ENCODE results near the gene SLC66A3.

Gene SLC66A3

DNA sequence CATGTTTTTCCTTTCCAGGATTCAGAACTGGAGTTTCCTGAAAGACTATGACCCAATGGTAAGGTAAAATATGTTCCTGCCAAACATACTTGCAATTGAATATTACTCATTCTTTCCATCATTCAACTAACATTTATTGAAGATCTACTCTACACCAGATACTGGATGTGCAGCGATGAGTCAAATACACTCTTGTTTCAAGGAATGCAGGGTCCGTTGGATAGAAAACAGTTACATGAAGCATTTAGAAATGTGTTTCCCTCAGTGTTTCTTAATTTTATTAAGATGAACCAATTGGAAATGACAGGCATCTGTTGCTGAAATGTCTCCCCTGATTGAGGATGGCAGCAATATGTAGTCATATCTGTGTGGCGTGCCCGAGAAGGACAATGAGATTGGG, 14.8 kb upstream of the SLC66A3 start:
- DNase-seq: no peak

DNA sequence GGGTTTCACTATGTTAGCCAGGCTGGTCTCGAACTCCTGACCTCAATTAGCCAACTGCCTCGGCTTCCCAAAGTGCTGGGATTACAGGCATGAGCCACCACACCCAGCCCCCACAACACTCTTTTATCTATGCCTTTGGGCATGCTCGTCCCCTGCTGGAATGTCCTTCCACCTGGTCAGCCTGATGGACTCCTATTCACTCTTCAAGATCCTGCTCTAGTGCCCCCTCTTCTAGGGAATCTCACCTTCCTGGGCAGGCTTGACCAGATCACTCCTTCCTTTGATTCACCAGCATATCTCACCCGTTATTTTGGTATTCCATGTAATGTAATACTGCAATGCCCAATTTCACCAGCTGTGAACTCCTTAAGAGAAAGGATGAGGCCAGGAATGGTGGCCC, 13.9 kb upstream of the SLC66A3 start:
- no peak for DNase-seq

GRCh38 chr2:11142330-11142729, 12.9 kb upstream of the SLC66A3 start:
- DNase-seq: no peak

DNA sequence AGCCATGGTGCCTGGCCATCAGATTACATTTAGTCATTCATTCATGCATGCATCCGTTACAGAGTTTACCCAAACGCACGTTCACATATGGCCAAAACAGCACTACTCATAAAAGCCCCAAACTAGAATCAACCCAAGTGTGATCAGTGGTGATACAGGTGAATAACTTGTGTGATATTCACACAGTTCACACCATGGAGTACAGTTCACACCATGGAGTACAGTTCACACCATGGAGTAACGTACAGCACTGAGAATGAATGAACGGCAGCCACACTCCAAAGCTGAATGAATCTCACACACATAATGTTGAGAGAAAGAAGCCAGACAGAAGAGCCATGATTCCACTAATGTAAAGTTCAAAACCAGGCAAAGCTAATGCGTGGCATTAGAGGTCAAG, 12.3 kb upstream of the SLC66A3 start:
- DNase-seq: no peak

DNA sequence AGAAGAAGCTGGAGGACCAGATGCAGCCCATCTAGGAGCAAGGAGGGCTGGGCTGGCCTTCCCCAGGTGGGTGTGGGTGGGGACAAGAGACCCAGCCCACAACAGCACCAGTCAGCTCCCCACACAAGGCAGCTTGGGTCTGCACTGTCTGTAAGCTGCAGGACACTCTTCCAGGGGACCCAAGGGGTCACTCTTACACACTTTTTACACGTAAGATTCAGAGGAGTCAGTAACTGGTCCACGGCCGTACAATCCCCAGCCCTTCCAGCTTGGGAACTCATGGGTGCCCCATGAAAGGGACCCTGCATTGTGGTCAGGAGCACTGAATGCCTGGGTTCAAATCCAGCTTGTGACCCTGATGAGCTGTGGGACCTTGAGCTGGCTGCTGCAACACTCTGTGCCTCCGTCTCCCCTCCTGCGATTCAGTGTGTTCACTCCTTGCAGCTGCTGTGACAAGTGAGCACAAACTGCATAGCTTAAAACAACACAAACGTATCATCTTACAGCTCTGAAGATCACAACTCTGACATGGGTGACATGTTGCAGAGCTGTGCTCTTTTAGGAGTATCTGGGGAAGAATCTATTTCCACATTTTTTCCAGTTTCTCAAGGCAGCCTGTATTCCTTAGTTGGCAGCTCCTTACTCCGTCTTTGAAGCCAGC, 11.1 kb upstream of the SLC66A3 start:
- no peak for DNase-seq

- no peak for DNase-seq
These were observed 10.6 kb upstream of the SLC66A3 start for GRCh38 chr2:11144738-11145079.

DNA sequence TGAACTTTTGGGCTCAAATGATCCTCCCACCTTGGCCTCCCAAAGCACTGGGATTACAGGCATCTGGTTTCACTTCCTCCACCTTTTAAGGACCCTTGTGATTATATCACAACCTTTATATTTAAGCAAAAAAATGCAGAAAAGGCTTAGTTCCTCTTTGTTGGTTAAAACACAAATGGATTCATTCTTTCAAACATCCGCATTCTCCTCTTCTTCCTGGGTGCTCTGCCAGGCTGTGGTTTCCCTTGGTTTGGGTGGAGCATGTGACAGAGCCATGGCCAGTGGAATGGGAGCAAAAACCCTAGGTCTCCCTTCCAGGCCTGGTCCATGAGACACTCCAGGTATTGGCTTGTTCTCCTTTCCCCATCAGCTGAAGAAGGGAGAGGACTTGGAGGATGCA, 9.9 kb upstream of the SLC66A3 start:
- peak; percentile 82 for DNase-seq

DNA sequence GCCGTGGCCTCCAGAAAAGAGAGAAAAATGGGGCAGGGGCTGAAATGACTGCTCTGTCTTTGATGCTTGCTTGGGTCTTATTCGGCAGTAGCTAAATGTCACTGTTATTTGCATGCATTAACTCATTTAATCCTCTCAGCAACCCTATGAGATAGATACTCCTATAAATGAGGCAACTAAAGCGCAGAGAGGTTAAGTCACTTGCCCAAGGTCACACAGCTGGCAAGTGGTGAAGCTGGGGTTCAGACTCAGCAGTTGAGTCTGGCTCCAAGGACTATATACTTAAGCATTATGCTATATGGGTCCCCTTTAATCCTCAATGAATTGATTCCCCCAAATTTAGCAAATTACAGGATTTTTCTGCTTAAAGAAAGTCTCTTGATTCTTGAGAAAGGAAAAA, 9.2 kb upstream of the SLC66A3 start:
- DNase-seq: no peak

DNA sequence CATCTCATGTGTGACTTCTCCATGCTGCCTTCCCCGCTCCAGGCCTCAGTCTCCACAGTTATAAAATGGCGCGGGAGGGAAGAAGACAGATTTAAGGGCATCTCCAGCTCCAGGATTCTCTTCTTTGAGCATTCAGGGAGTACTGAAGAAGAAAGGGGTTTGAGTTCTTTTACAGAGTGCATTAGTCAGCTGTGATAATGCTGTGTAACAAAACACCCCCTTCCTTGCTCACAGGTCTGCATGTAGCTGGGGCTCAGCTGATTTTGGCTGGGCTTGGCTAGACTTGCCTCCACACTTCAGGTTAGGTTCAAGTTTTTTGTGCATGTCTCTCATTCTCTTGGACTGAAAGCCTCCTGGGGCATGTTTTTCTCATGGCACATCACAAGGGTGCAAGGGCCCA, 8.0 kb upstream of the SLC66A3 start:
- no peak for DNase-seq

DNA sequence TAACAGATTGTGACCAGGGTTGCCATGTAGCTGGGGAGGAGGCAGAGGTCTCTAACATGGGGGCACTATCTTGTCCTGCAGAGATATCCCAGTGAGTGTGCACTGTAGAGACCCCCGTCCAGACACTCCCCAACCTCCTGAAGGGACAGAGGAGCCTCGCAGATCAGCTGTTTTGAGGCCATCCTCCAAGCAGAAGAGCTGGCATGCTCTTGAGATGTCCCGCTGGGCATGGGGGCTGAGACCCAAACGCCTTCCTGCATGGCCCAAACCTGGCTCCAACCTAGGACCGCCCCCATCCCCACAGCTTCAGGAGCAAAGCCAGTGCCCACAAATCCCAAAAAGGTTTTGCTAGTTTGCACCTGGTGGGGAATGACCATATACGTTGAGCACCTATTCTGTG, 2.7 kb upstream of the SLC66A3 start:
- no peak for DNase-seq

DNA sequence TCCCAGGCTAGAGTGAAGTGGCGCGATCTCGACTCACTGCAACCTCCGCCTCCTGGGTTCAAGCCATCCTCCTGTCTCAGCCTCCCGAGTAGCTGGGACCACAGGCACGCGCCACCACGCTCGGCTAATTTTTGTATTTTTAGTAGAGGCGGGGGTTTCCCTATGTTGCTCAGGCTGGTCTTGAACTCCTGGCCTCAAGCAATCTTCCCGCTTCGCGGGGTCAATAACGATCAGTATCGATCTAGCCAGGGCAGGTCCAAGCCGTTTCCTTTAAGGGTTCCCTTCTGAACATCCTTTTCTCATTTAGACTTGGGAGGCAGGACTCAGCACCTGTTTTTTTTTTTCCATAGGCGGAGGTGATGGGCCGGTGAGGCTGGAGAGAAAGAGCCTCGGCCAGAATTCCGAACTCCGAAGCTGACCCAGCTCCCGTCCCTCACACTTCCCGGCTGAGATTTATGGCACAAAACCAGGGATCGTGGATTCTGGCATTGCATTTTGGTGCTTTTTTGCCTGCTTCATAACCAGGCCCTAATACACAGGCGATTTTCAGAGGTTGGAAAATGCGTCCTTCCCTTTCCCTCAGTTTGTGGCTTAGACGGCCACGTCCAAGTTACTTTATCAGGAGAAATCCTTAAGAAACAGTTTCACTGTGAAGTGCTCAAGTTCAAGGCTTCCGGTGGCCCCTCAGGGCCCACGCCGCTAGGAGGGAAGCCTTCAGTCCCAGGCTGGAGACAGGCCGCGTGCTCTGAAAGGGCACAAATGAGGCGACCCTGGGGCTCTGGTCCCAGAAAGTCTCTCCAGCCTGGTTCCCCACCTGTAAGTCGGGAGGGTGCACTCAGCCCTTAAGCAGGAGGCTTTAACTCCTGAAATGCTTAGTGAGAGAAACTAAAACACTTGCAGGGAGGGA, 998 bp upstream of the SLC66A3 start:
- DNase-seq: peak; percentile 41

DNA sequence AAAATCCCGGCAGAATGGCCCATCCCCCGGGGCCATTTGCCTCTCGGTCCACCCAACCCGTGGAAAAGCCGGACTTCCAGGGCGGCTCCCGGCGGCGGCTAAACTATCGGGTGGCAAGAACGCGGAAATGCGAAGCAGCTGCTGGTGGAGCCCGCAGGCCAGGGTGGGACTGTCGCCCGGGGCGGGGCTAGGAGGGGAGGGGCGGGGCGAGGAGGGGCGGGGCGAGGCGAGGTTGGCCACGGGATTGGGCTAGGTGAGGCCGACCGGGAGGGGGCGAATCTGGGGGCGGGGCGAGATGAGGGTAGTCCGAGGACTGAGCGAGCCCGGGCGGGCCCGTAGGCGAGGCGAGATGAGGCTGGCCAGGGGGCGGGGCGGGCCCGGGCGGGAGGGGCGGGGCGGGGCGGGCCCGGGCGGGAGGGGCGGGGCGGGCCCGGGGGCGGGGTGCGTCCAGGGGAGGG, 315 bp upstream of the SLC66A3 start:
- DNase-seq: peak; percentile 98

- no peak for DNase-seq
These were observed 1.3 kb downstream of the SLC66A3 start for GRCh38 chr2:11156396-11157075.

DNA sequence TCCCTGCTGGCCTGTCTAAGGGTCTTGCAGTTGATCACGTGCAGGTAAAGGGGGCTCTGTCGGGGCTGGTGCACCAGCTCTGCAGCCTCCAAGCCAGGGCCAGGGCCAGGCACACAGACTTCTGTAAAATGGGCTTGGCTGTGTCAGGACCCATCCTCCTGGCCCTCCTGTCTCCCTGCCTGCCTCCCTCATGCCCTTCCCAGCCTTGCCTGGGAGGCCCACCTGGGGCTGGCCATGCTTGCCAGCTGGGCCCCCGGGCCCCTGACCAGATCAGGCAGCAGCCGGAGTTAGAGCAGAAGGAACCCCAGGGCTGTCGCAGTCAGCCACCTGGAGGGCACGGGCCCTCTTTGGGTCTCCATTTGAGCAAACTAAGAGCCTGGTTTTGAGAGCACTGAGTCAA, 2.0 kb downstream of the SLC66A3 start:
- DNase-seq: no peak

GRCh38 chr2:11157731-11158130, 2.5 kb downstream of the SLC66A3 start:
- DNase-seq: no peak

DNA sequence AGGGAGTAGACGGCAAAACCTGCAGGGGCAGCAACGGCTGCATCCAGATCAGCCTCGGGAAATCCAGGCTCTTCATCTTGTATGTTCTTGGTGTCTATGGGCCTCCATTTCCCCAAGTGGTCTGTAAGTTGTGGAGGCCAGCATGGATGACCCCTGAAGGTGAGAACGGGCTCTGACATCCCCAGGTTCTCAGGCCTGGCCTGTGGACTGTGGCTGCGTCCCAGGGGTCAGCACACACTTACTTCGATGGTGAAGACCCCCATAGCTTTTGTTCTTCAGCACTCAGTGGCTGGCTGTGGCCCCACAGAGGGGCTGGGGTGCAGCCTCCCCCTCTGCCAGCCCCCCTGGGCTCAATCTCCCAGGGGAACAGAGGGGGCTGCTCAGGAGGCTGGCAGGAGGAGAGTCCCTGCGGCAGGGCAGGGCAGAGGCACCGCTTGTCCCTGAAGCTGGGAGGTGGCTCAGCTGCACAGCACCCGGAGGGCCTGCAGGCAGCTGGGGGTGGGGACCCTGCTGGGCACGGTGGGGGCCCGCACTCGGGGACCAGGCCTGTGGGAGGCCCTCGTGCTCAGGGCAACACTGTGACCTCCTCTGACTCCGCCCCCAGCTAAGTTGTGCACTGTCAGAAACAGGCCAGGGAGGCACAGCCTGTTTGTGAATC, 3.8 kb downstream of the SLC66A3 start:
- no peak for DNase-seq

GRCh38 chr2:11159574-11160170, 4.4 kb downstream of the SLC66A3 start:
- no peak for DNase-seq

DNA sequence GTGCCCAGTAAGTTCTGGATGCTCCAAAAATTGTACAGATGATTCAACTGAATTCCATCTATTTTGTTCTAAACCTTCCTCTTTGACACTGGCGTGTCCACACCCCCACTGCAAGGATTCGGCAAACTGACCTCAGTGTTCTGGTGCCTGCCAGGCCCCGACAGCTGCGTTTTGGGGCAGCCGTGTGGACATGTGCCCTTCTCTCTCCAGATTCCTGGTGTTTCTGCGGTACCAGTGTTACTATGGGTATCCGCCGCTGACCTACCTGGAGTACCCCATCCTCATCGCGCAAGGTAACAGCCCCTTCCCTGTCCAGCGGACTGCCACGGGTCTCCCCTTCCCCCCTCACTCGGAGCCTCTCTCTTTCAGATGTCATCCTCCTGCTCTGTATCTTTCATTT, 5.0 kb downstream of the SLC66A3 start:
- no peak for DNase-seq

DNA sequence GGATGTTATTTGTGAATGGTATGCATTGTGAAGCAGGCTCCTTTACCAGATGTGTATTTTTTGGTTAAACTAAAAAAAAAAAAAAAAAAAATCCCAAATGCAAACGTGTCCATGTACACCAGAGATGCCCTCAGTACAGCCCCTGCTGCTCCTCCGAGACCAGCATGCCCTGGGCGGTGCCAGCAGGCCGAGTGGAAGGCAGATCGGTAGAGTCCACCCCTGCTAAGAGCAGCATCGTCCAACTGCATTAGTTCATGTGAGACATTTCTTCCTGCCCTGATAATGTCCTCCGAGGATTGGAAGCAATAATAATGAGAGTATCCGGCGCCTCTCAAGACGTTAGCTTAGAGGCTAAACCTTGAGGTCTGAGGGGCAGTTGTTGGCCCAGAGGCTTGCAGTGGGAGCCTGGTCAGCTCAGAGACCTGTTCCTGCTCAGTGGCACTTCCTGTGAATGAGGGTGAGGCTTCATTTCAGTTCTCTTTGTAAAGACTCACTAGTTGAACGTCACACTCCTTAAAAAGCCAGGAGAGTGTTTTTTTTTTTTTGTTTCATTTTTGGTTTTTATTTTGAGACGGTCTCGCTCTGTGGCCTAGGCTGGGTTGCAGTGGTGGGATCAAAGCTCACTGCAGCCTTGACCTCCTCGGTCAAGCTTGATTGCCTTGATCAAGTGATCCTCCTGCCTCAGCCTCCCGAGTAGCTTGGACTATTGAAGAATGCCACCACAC, 5.6 kb downstream of the SLC66A3 start:
- DNase-seq: peak; percentile 80

- DNase-seq: no peak
These were observed 6.5 kb downstream of the SLC66A3 start for GRCh38 chr2:11161747-11162146.

DNA sequence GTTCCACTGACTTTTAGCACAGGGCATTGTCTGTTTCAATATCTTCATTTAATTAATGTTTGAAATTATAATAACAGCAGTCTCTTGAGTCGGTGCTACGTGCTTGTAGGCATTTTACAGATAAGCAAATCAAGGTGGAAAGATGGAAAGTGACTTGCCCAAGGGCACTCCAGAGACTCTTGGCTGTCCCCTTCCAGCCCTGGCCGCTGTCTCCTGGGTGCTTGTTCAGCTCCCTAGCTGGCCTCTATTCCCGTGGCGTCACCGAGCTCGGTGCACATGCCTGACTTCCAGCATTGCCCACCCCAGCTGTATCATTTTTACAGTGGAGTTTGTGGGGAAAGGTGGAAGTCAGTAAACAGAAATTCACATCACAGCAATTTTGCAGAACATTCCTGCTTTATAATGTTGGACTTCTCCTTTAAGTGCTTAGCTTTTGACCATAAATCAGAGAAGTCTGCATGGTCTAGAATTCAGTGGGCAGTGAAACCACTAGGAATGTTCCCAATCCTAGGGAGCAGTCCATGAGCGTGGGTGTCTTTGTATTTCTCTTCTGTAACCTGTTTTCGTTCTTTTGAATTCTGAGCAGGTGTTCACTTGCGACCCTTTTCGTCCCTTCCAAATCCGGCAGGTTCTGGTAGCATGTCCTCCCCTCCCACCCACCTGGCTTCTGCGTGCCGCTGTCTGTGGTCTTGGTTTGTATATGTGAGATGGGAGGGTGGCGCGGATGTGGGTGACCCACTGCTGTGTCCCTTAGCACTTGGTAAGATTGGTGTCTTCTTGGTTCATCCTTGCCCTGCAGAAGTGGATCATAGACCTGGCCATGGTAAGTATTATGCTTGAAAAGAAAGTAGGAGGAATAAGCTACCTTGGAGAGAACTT, 8.4 kb downstream of the SLC66A3 start:
- no peak for DNase-seq
